Neural progenitor cell (in vitro differentiated cells): Measurements from ENCODE around the gene ALKBH4.

Experiments
- EZH2 ChIP-seq: fragments of 200-600 bp; sonication (generic); IDR thresholded peaks from 2 replicates; pipeline ENCODE4 v1.6.1; 2017; ENCODE audit warnings: antibody characterized with exemption, mild to moderate bottlenecking, moderate library complexity
- EZH2phosphoT487 ChIP-seq: fragments of 200-600 bp; sonication (generic); IDR thresholded peaks from 2 replicates; pipeline ENCODE4 v1.6.1; 2017; ENCODE audit warnings: antibody characterized with exemption
- TF ChIP-seq, protein P1 (sequence below): fragments of 200-600 bp; sonication (generic); IDR thresholded peaks from 2 replicates; pipeline ENCODE4 v1.5.1; 2017; ENCODE audit warnings: antibody characterized with exemption, mild to moderate bottlenecking

DNA sequence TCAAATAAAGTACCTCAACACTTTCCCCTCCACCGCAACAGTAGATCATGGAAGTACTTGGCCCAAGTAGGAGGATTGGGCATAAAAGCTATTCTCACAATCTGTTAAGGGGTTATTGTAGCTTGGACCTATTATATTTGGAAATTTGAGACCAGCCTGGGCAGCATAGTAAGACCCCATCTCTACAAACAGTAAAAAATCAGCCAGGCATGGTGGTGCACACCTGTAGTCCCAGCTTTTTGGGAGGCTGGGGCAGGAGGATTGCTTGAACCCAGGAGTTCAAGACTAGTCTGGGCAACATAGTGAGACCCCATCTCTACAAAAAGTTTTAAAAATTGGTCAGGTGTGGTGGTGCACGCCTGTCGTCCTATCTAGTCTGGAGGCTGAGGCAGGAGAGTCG, 55.3 kb downstream of the ALKBH4 start:
- TF ChIP-seq EZH2 (no peak), EZH2phosphoT487 (no peak)
- TF ChIP-seq, protein P1, sequence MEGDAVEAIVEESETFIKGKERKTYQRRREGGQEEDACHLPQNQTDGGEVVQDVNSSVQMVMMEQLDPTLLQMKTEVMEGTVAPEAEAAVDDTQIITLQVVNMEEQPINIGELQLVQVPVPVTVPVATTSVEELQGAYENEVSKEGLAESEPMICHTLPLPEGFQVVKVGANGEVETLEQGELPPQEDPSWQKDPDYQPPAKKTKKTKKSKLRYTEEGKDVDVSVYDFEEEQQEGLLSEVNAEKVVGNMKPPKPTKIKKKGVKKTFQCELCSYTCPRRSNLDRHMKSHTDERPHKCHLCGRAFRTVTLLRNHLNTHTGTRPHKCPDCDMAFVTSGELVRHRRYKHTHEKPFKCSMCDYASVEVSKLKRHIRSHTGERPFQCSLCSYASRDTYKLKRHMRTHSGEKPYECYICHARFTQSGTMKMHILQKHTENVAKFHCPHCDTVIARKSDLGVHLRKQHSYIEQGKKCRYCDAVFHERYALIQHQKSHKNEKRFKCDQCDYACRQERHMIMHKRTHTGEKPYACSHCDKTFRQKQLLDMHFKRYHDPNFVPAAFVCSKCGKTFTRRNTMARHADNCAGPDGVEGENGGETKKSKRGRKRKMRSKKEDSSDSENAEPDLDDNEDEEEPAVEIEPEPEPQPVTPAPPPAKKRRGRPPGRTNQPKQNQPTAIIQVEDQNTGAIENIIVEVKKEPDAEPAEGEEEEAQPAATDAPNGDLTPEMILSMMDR = no peak
